Mesenteric fat pad (tissue), 1 donor: ENCODE data around the gene IMP3. TPM values are rescaled to one million over a fixed set of nuclear protein-coding genes. Genes with fewer than 3 reads are reported as not detected.
"Not testable (repeated sequence)": the region's sequence is repeated elsewhere in the genome, so short reads cannot be mapped to it uniquely, and the experiment has no call there.

Experiments used
- DNase-seq: peaks from one replicate; pipeline ENCODE4 v3.0.0-alpha.2; 2020; ENCODE audit warnings: low spot score
- long read RNA-seq: library from polyadenylated mRNA; unstranded; transcript quantifications from one replicate; pipeline ENCODE4 v2.0.0, GENCODE V29; 2020
- total RNA-seq: library from RNA; stranded (reverse); fragmentation: NEBNext Ultra II Directional; extraction: Animal tissue kit (Norgen Biotek cat#: 25700); gene quantifications from one replicate; pipeline ENCODE4 v1.2.1, GENCODE V29; 2021
- donor health status: DM: yes; HTN: yes; CAD: no.

IMP3 gene
- total RNA-seq, result 67.5 TPM
- long read RNA-seq, transcript IMP3-202 (1 exons, 1,237 nt), result major isoform, 207 of 208 reads
- long read RNA-seq, partial matches to known transcripts, result 0 of 208 reads
- long read RNA-seq, other reads (novel, unspliced or antisense), result 1 of 208 reads

- DNase-seq, result peak; percentile 97
Observed at GRCh38 chr15:75639709-75640482, at the start of gene IMP3. IMP3 (minus strand) TSS chr15:75640224; CDS start chr15:75640168, 56 bp downstream.

GRCh38 chr15:75689429-75689828, 49.4 kb upstream of the IMP3 start:
- DNase-seq, result not testable (repeated sequence)

GRCh38 chr15:75688831-75689230, 48.8 kb upstream of the IMP3 start:
- DNase-seq, result no peak

- no peak for DNase-seq
Observed at GRCh38 chr15:75688278-75688557, 48.2 kb upstream of the IMP3 start.

GRCh38 chr15:75687486-75688277, 47.7 kb upstream of the IMP3 start:
- DNase-seq, result no peak

- DNase-seq, result not testable (repeated sequence)
Observed at GRCh38 chr15:75686212-75686642, 46.2 kb upstream of the IMP3 start.

- no peak for DNase-seq
Observed at GRCh38 chr15:75685195-75685594, 45.2 kb upstream of the IMP3 start.

GRCh38 chr15:75684648-75685047, 44.6 kb upstream of the IMP3 start:
- DNase-seq, result no peak

- not testable (repeated sequence) for DNase-seq
Observed at GRCh38 chr15:75683646-75684312, 43.8 kb upstream of the IMP3 start.

- no peak for DNase-seq
Observed at GRCh38 chr15:75682181-75683135, 42.4 kb upstream of the IMP3 start.

- no peak for DNase-seq
Observed at GRCh38 chr15:75680007-75680789, 40.2 kb upstream of the IMP3 start.

- not testable (repeated sequence) for DNase-seq
Observed at GRCh38 chr15:75678324-75678690, 38.3 kb upstream of the IMP3 start.

GRCh38 chr15:75677465-75678323, 37.7 kb upstream of the IMP3 start:
- no peak for DNase-seq

GRCh38 chr15:75676688-75677464, 36.9 kb upstream of the IMP3 start:
- DNase-seq, result no peak

GRCh38 chr15:75675579-75676404, 35.8 kb upstream of the IMP3 start:
- no peak for DNase-seq

GRCh38 chr15:75674366-75674765, 34.3 kb upstream of the IMP3 start:
- DNase-seq, result no peak
